Measurements from ENCODE around the gene TUBB3. TPM values are rescaled to one million over a fixed set of nuclear protein-coding genes. Genes with fewer than 3 reads are reported as not detected.

Gene TUBB3
- total RNA-seq, 2 experiments from 2014 or later, result 0.27 to 1.2 TPM

- Mint-ChIP-seq H3K27me3 (no peaks in the 10 kb centered on the region), H3K4me1 (ENCODE audit: low read depth) (no peaks in the 10 kb centered on the region), H3K9me3 (no peaks in the 10 kb centered on the region), H3K27ac (no peak overlapping the region), H3K4me3 (no peak overlapping the region), H3K36me3 (ENCODE audit: low read depth) (peaks cover 7% of the 10 kb centered on the region)
- no peak for ATAC-seq
- no peak for TF ChIP-seq CTCF (IDR thresholded peaks at IDR 0.05)
- ChIA-PET POLR2A (no interaction called here), CTCF (no interaction called here)
- DNase-seq, result no peak
- intact Hi-C loops (cut with micrococcal nuclease), result no loop called here
Observed at GRCh38 chr16:89956505-89957215, 33.5 kb downstream of the TUBB3 start.

GRCh38 chr16:89957216-89957785 is 34.2 kb downstream of the TUBB3 start:
- no peak for TF ChIP-seq CTCF (IDR thresholded peaks at IDR 0.05)
- no peak for ATAC-seq
- POLR2A ChIA-PET, result no interaction called here
- DNase-seq, result no peak
- no peaks in the 10 kb centered on the region for H3K27me3 Mint-ChIP-seq
- intact Hi-C loops (cut with micrococcal nuclease), result no loop called here
- H3K4me1 Mint-ChIP-seq (ENCODE audit: low read depth), result no peaks in the 10 kb centered on the region
- no peaks in the 10 kb centered on the region for H3K9me3 Mint-ChIP-seq
- CTCF ChIA-PET, result no interaction called here
- no peak overlapping the region for H3K27ac Mint-ChIP-seq
- peaks cover 7% of the 10 kb centered on the region for H3K36me3 Mint-ChIP-seq (ENCODE audit: low read depth)
- no peak overlapping the region for H3K4me3 Mint-ChIP-seq

- Mint-ChIP-seq H3K9me3 (no peaks in the 10 kb centered on the region), H3K36me3 (ENCODE audit: low read depth) (peaks cover 7% of the 10 kb centered on the region), H3K4me1 (ENCODE audit: low read depth) (no peaks in the 10 kb centered on the region), H3K27ac (no peak overlapping the region), H3K4me3 (no peak overlapping the region), H3K27me3 (no peaks in the 10 kb centered on the region)
- POLR2A ChIA-PET, result no interaction called here
- DNase-seq (no peak), ATAC-seq (peak; percentile 62)
- intact Hi-C loops (cut with micrococcal nuclease), result no loop called here
- CTCF ChIA-PET, result no interaction called here
- TF ChIP-seq CTCF (IDR thresholded peaks at IDR 0.05), result no peak
Observed at GRCh38 chr16:89958068-89958467, 34.9 kb downstream of the TUBB3 start.

- Mint-ChIP-seq H3K9me3 (no peaks in the 10 kb centered on the region), H3K27ac (no peak overlapping the region), H3K27me3 (no peaks in the 10 kb centered on the region), H3K4me1 (ENCODE audit: low read depth) (no peaks in the 10 kb centered on the region), H3K36me3 (ENCODE audit: low read depth) (peaks cover 7% of the 10 kb centered on the region), H3K4me3 (no peak overlapping the region)
- ATAC-seq (no peak), DNase-seq (no peak)
- ChIA-PET CTCF (interaction anchor here (0.8 kb wide), 1 partner anchor 9 kb away, joined by 3 read pairs; no protein-coding TSS in a partner anchor), POLR2A (no interaction called here)
- intact Hi-C loops (cut with micrococcal nuclease), result no loop called here
- no peak for TF ChIP-seq CTCF (IDR thresholded peaks at IDR 0.05)
Observed at GRCh38 chr16:89958596-89958995, 35.5 kb downstream of the TUBB3 start.

GRCh38 chr16:89960966-89961365 is 37.8 kb downstream of the TUBB3 start:
- Mint-ChIP-seq H3K27ac (no peak overlapping the region), H3K36me3 (ENCODE audit: low read depth) (peaks cover 7% of the 10 kb centered on the region), H3K27me3 (no peaks in the 10 kb centered on the region), H3K4me3 (no peak overlapping the region), H3K9me3 (no peaks in the 10 kb centered on the region), H3K4me1 (ENCODE audit: low read depth) (no peaks in the 10 kb centered on the region)
- intact Hi-C loops (cut with micrococcal nuclease), result no loop called here
- POLR2A ChIA-PET, result no interaction called here
- DNase-seq (no peak), ATAC-seq (no peak)
- TF ChIP-seq CTCF (IDR thresholded peaks at IDR 0.05), result no peak
- CTCF ChIA-PET, result no interaction called here
